Stimulated activated memory B cell treated with anti-CD40 and anti-IgM and Interleukin-4, amounts not matched to agents 10 μg/mL and 1 μg/mL and 100 μg/mL, for 72 hours (primary cell): ENCODE results near the gene STIM1.
"Not testable (repeated sequence)": the region's sequence is repeated elsewhere in the genome, so short reads cannot be mapped to it uniquely, and the experiment has no call there.

Experiments used
- ATAC-seq: fragments of 150-1000 bp; cut with Tn5 transposase; 2 replicates; pipeline ENCODE4 v1.10.0; 2021
- H3K27ac Mint-ChIP-seq: one replicate; pipeline ENCODE4 v1.8.0; 2022; ENCODE audit warnings: mild to moderate bottlenecking, mixed read lengths
- H3K27me3 Mint-ChIP-seq: one replicate; pipeline ENCODE4 v1.8.0; 2022; ENCODE audit warnings: mixed read lengths
- H3K36me3 Mint-ChIP-seq: one replicate; pipeline ENCODE4 v1.8.0; 2022; ENCODE audit warnings: mixed read lengths
- H3K4me1 Mint-ChIP-seq: one replicate; pipeline ENCODE4 v1.8.0; 2022; ENCODE audit warnings: mixed read lengths
- H3K4me3 Mint-ChIP-seq: one replicate; pipeline ENCODE4 v1.8.0; 2022; ENCODE audit warnings: mild to moderate bottlenecking, moderate library complexity, mixed read lengths
- H3K9me3 Mint-ChIP-seq: one replicate; pipeline ENCODE4 v1.8.0; 2022; ENCODE audit warnings: mixed read lengths

STIM1 gene

DNA sequence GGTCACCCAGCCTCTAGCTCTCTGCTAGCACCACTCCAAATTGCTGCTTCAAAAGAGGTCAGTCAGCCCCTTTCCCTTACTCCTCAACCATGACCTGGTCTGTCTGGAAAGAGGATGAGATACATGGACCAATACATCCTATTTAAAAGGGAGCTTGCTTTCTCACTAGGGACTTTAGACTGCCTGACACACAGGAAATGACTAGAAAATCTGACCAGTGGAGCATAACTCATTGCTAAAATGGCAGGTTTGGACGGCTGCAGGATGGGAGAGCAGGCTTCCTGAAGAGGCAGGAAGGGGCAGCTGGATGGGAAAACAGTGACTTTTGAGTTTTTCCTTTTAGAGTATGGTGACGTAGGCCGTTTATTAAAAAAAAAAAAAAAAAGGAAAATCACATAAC, 25.3 kb downstream of the STIM1 start:
- peak; percentile 66 for ATAC-seq
- H3K4me1 Mint-ChIP-seq = peaks cover 77% of the 10 kb centered on the region
- H3K36me3 Mint-ChIP-seq = no peaks in the 10 kb centered on the region
- peak overlapping the region; percentile 51 for H3K4me3 Mint-ChIP-seq
- H3K27me3 Mint-ChIP-seq = no peaks in the 10 kb centered on the region
- no peaks in the 10 kb centered on the region for H3K9me3 Mint-ChIP-seq
- peak overlapping the region; percentile 78 for H3K27ac Mint-ChIP-seq

DNA sequence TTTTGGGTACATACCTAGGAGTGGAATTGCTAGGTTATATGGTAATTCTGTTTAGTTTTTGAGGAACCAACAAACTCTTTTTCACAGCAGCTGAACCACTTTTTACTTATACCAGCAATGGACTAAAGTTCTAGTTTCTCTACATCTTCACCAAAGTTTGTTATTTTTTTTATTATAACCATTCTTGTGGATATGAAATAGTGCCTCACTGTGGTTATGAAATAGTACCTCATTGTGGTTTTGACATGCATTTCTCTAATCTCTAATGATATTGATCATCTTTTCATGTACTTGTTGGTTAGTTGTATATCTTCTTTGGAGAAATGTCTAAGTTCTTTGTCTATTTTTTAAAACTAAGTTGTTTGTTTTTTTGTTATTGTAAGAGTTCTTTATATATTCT, 27.2 kb downstream of the STIM1 start:
- H3K9me3 Mint-ChIP-seq = no peaks in the 10 kb centered on the region
- H3K27me3 Mint-ChIP-seq = no peaks in the 10 kb centered on the region
- ATAC-seq = no peak
- H3K4me1 Mint-ChIP-seq = peaks cover 77% of the 10 kb centered on the region
- H3K4me3 Mint-ChIP-seq = no peak overlapping the region
- H3K27ac Mint-ChIP-seq = peak overlapping the region; percentile 19
- no peaks in the 10 kb centered on the region for H3K36me3 Mint-ChIP-seq

DNA sequence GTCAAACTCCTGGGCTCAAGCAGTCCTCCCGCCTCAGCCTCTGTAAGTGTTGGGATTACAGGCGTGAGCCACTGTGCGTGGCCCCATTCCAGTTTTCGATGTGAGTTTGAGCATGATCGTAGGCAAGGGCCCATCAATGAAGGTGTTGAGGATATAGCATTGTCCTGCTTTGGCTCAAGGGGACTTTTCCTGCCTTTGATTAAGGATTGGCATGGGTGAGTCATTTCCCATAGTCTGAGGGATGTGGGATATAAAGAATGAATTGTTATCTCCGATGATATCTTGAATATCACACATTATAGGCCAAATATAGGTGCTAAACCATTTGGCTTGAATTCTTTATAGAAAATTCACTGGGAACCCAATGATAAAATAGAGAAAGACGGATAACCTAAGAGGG, 30.4 kb downstream of the STIM1 start:
- Mint-ChIP-seq H3K27me3 (no peaks in the 10 kb centered on the region), H3K9me3 (no peaks in the 10 kb centered on the region), H3K4me1 (peaks cover 75% of the 10 kb centered on the region), H3K36me3 (no peaks in the 10 kb centered on the region), H3K27ac (no peak overlapping the region), H3K4me3 (no peak overlapping the region)
- ATAC-seq = no peak

DNA sequence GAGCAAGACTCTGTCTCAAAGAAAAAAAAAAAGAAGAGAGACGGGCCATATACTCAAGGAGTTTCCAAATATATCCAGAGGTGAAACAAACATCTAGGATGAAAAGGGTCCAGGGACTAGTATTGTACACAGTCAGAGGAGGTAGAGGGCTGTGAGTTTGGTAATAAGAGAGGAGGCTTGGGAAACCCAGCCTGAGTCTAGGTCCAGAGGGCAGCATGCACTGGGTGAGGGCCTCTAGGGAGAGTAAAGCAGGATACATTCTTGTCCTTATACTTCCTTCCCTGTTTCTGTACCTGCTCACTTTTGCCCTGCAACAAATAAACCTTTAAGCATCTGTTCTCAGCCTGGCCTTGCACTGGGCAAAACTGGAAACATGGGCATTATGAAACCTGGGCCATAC, 31.5 kb downstream of the STIM1 start:
- Mint-ChIP-seq H3K36me3 (no peaks in the 10 kb centered on the region), H3K27ac (no peak overlapping the region), H3K27me3 (no peaks in the 10 kb centered on the region), H3K4me1 (peaks cover 65% of the 10 kb centered on the region), H3K9me3 (no peaks in the 10 kb centered on the region), H3K4me3 (no peak overlapping the region)
- no peak for ATAC-seq

DNA sequence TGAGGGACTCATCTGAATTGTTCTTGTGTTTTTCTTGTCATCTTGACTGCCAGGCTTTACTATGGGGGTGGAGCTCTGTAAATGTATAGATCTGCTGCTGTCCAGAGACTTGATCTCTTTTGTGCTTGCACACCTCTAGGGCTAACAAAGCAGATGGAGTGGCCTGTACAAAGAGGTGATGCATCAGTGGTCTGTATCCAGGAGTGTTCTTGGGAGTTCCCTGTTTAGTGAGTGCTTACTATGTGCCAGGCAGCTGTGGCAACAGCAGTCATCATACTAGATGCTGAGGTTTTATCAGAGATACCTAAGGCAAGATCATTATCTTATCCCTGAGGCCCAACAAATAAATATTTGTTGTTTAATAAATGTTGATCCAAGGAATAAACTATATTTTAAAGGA, 33.4 kb downstream of the STIM1 start:
- H3K4me1 Mint-ChIP-seq = peaks cover 59% of the 10 kb centered on the region

DNA sequence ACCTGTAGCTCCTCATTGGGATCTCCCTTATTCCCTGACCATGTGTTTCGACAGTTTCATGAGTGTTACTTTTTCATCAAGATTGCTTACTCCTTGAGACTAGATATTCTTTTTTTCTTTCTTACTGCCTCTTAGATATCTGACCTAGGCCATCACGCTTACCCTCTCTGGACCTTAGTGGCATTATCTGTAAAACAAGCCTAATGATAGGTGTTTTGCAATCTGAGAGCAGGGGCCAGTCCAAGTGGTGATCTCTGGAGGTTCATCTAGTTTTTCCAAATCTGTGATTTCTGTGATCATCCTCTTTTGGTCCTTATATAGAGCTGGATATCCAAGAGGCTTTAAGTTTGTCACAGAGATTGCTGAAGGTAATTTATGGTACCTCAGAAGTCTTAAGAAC, 34.5 kb downstream of the STIM1 start:
- Mint-ChIP-seq H3K36me3 (no peaks in the 10 kb centered on the region), H3K4me3 (no peak overlapping the region), H3K27ac (peak overlapping the region; percentile 8), H3K4me1 (peaks cover 68% of the 10 kb centered on the region), H3K27me3 (no peaks in the 10 kb centered on the region), H3K9me3 (no peaks in the 10 kb centered on the region)
- ATAC-seq = no peak

More for the DNA sequence above, 33.4 kb downstream of the STIM1 start:
- Mint-ChIP-seq H3K27ac (peak overlapping the region; percentile 16), H3K36me3 (no peaks in the 10 kb centered on the region), H3K9me3 (no peaks in the 10 kb centered on the region), H3K4me3 (no peak overlapping the region), H3K27me3 (no peaks in the 10 kb centered on the region)
- ATAC-seq = no peak

DNA sequence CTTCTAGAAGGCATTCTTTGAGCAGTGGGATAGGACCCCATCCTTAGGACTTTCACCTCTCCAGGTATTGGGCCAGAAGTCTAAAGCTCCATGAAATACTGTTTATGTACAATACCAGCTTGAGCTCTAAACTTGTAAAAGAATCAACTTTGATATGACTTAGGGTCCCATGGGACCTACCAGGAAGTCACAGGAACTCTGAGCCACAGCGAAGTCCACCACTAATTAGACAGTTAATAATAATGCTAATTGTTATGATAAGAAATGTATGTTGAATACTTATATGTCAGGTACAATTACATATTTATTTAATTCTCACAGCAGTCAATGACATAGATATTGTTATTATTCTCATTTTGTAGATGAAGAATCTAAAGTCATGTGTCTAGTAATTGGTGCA, 35.3 kb downstream of the STIM1 start:
- Mint-ChIP-seq H3K27ac (no peak overlapping the region), H3K9me3 (no peaks in the 10 kb centered on the region), H3K4me1 (peaks cover 74% of the 10 kb centered on the region), H3K27me3 (no peaks in the 10 kb centered on the region), H3K36me3 (no peaks in the 10 kb centered on the region), H3K4me3 (no peak overlapping the region)
- ATAC-seq = no peak

DNA sequence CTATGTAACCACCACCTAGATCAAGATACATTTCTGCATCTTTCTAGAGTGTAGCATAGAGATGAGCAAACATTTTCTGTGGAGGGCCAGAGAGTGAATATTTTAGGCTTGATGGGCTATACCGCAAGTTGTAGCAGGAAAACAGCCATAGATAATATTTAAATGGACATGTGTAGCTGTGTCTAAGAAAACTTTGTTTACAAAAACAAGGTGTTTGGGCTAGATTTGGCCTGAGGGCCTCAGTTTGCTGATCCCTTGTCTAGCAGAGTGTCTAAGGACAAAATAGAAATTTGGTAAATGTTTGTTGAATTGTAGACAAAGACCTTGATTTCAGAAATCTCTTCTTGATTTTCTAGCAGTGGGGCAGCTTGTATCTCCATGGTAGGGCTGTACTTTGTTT, 36.3 kb downstream of the STIM1 start:
- ATAC-seq = no peak
- no peaks in the 10 kb centered on the region for H3K36me3 Mint-ChIP-seq
- peaks cover 74% of the 10 kb centered on the region for H3K4me1 Mint-ChIP-seq
- no peaks in the 10 kb centered on the region for H3K9me3 Mint-ChIP-seq
- H3K4me3 Mint-ChIP-seq = no peak overlapping the region
- no peak overlapping the region for H3K27ac Mint-ChIP-seq
- no peaks in the 10 kb centered on the region for H3K27me3 Mint-ChIP-seq

DNA sequence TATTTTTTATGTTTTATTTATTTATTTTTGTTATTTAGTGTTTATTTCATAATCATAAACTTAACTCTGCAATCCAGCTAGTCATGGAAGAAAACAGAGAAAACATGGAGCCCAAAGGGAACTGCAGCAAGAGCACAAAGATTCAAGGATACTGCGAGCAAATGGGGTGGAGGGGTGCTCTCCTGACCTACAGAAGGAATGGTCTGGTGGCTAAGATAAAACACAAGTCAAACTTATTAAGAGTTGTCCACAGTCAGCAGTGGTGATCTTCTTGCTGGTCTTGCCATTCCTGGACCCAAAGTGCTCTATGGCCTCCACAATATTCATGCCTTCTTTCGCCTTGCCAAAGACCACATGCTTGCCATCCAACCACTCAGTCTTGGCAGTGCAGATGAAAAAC, 36.7 kb downstream of the STIM1 start:
- no peak for ATAC-seq
- no peaks in the 10 kb centered on the region for H3K36me3 Mint-ChIP-seq
- H3K27ac Mint-ChIP-seq = peak overlapping the region; percentile 91
- no peaks in the 10 kb centered on the region for H3K27me3 Mint-ChIP-seq
- peaks cover 72% of the 10 kb centered on the region for H3K4me1 Mint-ChIP-seq
- H3K4me3 Mint-ChIP-seq = no peak overlapping the region
- no peaks in the 10 kb centered on the region for H3K9me3 Mint-ChIP-seq

DNA sequence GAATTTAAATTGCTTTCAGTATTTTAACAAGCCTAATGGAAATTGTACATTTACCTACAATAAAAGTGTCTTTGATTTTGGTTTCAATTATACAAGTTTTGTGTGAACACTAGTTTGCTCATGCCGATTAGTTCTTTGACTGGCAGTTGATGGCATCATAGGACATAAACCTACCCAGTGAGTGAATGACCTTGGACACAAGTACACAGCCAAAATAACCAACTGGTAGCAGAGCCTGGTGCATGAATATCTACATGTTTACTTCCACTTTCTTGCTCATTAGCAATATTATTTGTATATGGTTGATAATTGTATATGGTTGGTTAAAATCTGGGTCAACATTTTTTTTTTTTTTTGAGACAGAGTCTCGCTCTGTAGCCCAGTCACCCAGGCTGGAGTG, 37.8 kb downstream of the STIM1 start:
- H3K36me3 Mint-ChIP-seq = no peaks in the 10 kb centered on the region
- H3K9me3 Mint-ChIP-seq = no peaks in the 10 kb centered on the region
- H3K4me3 Mint-ChIP-seq = peak overlapping the region; percentile 73
- peaks cover 61% of the 10 kb centered on the region for H3K4me1 Mint-ChIP-seq
- ATAC-seq = no peak
- no peaks in the 10 kb centered on the region for H3K27me3 Mint-ChIP-seq
- peak overlapping the region; percentile 91 for H3K27ac Mint-ChIP-seq

DNA sequence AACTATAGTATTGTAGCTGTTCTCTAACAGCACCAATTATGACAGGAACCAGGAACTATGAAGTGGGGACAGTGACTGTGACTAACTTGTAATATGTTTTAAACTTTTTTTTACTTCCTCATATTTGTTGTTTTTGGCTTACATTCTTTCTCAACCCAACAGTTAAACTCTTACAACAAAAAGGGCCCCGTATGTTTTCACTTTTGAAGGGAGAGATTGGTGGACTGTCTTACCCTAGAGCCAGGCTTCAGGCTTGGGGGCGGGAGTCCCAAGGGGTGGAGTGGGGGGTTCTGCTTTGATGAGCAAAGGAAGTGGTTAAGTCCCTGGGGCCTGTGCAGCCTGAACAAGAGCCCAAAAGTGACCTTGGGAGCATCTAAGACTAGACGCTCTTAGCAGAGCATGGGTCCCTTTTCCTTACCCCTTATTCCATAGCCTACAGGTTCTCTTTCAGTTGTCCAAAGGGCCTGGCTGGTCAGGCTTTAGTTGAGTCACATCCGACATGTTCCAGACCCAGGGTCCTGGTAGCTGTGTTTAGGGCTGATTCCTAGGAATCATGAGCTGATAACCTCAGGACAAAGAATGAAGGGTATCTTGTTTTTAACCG, 38.8 kb downstream of the STIM1 start:
- peak; percentile 100 for ATAC-seq

DNA sequence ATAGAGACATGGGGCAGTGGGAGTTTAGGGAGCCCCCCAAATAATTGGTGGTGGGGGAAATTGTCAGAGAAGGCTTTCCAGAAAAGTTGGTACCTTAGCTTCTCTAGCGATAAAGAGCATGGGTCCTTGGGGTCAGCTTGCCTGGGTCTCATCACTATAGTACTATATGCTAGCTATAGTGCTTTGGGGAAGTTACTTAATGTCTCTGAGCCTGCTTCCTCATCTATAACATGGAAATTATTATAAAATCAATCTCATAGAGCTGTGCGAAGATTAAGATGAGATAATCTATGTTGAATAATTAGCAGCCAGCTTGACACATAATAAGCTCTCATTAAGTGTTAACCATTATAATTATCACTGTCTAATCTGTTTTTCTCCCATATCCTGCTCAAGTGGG, 41.2 kb downstream of the STIM1 start:
- ATAC-seq = no peak
- H3K27ac Mint-ChIP-seq = no peak overlapping the region
- no peaks in the 10 kb centered on the region for H3K27me3 Mint-ChIP-seq
- H3K4me3 Mint-ChIP-seq = no peak overlapping the region
- H3K4me1 Mint-ChIP-seq = peaks cover 53% of the 10 kb centered on the region
- no peaks in the 10 kb centered on the region for H3K9me3 Mint-ChIP-seq
- H3K36me3 Mint-ChIP-seq = no peaks in the 10 kb centered on the region

More for the DNA sequence above, 38.8 kb downstream of the STIM1 start:
- Mint-ChIP-seq H3K36me3 (no peaks in the 10 kb centered on the region), H3K27me3 (no peaks in the 10 kb centered on the region), H3K9me3 (no peaks in the 10 kb centered on the region), H3K4me1 (peaks cover 53% of the 10 kb centered on the region), H3K27ac (peak overlapping the region; percentile 91), H3K4me3 (peak overlapping the region; percentile 73)

DNA sequence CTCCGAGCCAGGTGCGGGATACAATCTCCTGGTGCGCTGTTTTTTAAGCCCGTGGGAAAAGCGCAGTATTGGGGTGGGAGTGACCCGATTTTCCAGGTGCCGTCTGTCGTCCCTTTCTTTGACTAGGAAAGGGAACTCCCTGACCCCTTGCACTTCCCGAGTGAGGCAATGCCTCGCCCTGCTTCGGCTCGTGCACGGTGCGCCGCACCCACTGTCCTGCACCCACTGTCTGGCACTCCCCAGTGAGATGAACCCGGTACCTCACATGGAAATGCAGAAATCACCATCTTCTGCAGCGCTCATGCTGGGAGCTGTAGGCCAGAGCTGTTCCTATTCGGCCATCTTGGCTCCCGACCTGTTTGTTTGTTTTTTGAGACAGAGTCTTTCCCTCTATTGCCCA, 44.8 kb downstream of the STIM1 start:
- peaks cover 69% of the 10 kb centered on the region for H3K4me1 Mint-ChIP-seq
- H3K36me3 Mint-ChIP-seq, ATAC-seq, H3K9me3 Mint-ChIP-seq, H3K4me3 Mint-ChIP-seq, H3K27me3 Mint-ChIP-seq, H3K27ac Mint-ChIP-seq: not testable (repeated sequence)

DNA sequence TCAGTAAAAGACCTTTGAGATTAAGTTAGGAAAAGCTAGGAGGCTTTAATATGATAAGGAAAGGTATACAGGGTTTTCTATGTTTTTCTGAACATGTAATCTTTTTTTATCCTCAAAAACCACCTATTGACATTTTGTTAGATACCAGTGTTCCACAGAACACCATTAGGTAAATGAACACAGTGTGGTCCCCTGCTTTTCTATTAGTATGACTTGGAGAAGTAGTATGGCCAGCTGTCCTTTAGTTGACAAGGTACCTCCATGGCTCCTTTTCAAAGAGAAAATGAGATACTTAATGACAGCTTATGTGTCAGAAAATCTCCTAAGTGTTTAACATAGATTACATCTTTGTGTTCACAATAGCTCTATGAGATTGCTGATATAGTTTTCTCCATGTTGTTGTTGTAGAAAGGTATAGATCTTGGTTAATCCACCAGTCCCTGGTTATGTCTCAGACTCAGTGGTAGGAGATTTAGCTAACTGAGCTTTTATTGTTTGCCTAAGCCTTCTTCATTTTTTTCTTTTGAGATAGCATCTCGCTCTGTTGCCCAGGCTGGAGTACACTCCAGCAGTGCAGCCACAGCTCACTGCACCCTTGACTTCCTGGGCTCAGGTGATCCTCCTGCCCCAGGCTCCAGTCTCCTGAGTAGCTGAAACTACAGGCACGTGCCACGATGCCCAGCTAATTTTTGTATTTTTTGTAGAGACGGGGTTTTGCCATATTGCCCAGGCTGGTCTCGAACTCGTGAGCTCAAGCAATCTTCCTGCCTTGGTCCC, 46.0 kb downstream of the STIM1 start:
- H3K9me3 Mint-ChIP-seq = no peaks in the 10 kb centered on the region
- H3K4me1 Mint-ChIP-seq = peaks cover 66% of the 10 kb centered on the region
- H3K27me3 Mint-ChIP-seq = no peaks in the 10 kb centered on the region
- H3K4me3 Mint-ChIP-seq = no peak overlapping the region
- peak overlapping the region; percentile 67 for H3K27ac Mint-ChIP-seq
- H3K36me3 Mint-ChIP-seq = no peaks in the 10 kb centered on the region
- ATAC-seq = no peak

DNA sequence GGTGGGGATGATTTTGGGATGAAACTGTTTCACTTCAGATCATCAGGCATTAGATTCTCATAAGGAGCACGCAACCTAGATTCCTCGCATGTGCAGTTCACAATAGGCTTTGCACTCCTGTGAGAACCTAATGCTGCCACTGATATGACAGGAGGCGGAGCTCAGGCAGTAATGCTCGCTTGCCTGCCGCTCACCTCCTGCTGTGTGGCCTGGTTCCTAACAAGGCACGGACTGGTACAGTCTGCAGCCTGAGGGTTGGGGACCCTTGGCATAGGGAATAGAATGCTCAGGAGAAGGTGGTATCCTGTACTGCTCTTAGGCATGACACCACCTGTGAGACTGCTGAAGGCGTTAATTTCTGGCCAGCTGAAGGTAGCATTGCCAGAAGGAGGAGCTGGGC, 47.0 kb downstream of the STIM1 start:
- H3K27ac Mint-ChIP-seq = peak overlapping the region; percentile 67
- H3K27me3 Mint-ChIP-seq = no peaks in the 10 kb centered on the region
- H3K4me1 Mint-ChIP-seq = peaks cover 68% of the 10 kb centered on the region
- ATAC-seq = no peak
- no peaks in the 10 kb centered on the region for H3K36me3 Mint-ChIP-seq
- no peak overlapping the region for H3K4me3 Mint-ChIP-seq
- no peaks in the 10 kb centered on the region for H3K9me3 Mint-ChIP-seq

DNA sequence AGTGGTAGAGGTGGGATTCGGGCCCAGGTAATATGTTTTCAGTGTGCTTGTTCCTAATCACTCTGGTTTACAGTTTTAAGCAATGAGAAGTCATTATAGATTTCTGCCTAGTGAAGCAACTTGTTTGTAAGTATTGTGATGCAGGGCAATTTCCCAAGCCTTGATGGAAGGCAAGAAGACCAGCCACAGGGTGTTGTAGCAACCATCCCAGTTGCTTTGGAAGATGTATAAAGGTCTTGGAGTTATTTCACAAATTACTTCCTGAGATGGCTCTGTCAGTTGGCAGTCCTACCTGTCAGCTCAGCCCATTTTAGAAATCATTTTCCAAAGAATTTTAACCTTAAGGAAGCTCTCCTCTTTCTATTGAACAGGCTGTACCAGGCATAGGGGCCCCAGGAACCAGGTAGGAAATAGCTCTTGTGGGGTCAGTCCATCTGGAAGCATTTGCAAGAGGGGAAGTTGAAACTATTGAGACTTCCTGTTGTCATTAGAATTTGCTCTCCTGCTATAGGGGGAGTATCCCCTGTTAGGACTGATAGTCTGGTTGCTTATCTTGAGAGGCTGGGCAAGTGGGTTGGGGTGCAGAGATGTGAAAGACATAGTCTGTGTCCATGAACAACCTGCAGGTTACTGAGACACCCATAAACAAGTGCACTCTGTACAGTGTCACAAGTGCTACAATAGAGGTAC, 47.9 kb downstream of the STIM1 start:
- peak; percentile 47 for ATAC-seq
- Mint-ChIP-seq H3K9me3 (no peaks in the 10 kb centered on the region), H3K27me3 (no peaks in the 10 kb centered on the region), H3K27ac (peak overlapping the region; percentile 71), H3K36me3 (no peaks in the 10 kb centered on the region), H3K4me1 (peaks cover 74% of the 10 kb centered on the region), H3K4me3 (no peak overlapping the region)
